ENCODE measurements around the gene VWCE.
A peak's percentile ranks its signal among the peaks of the same experiment; 100 is the strongest.

Gene VWCE

DNA sequence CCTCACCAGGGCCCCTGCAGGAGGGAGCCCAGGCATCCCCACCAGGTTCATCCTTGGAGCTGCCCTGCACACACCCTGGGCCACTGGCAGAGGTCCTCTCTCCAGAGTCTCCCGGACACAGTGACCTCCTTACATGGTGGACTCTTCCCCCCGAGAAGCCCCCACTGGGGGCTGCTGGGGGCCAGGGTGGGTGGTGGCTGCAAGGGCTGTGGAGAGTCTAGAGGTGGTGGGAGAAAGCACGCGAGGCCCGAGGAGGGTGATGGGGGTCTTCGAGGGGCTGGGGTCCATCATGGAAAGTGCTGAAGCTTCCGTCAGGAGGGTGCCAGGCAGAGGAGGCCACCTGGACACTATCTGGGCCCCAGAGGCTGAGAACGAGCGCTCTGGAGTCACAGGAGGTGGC is 36.6 kb downstream of the VWCE start (continued):
- TF ChIP-seq, protein P1, sequence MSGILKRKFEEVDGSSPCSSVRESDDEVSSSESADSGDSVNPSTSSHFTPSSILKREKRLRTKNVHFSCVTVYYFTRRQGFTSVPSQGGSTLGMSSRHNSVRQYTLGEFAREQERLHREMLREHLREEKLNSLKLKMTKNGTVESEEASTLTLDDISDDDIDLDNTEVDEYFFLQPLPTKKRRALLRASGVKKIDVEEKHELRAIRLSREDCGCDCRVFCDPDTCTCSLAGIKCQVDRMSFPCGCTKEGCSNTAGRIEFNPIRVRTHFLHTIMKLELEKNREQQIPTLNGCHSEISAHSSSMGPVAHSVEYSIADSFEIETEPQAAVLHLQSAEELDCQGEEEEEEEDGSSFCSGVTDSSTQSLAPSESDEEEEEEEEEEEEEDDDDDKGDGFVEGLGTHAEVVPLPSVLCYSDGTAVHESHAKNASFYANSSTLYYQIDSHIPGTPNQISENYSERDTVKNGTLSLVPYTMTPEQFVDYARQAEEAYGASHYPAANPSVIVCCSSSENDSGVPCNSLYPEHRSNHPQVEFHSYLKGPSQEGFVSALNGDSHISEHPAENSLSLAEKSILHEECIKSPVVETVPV (CRISPR knock-in tag; IDR thresholded peaks at IDR 0.05), result no peak

DNA sequence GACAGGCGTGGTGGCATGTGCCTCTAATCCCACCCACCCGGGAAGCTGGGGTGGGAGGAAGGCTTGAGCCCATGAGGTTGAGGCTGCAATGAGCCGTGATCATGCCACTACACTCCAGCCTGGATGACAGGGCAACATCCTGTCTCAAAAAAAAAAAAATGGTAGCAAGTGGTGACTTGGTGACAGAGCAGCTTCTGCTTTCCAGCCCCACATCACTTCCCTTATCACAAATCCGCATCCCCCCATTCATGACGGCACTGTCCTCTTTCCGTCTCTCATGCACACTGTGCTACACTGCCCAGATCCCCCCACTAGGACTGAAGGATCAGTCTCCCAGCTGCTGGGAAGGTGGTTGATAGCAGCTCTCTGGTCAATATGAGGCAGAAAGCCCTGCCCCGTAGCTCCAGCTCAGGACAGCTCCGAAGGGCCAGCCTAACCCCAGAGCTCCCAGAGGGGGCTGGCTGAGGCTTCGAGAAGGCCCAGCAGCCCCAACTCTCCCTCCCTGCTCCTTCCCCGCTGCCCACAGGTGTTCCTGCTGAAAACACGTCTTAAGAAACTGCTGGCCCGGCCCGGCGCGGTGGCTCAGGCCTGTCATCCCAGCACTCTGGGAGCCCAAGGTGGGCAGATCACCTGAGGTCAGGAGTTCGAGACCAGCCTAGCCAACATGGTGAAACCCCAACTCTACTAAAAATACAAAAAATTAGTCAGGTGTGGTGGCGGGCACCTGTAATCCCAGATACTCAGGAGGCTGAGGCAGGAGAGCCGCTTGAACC is 38.2 kb downstream of the VWCE start:
- TF ChIP-seq, protein P2, sequence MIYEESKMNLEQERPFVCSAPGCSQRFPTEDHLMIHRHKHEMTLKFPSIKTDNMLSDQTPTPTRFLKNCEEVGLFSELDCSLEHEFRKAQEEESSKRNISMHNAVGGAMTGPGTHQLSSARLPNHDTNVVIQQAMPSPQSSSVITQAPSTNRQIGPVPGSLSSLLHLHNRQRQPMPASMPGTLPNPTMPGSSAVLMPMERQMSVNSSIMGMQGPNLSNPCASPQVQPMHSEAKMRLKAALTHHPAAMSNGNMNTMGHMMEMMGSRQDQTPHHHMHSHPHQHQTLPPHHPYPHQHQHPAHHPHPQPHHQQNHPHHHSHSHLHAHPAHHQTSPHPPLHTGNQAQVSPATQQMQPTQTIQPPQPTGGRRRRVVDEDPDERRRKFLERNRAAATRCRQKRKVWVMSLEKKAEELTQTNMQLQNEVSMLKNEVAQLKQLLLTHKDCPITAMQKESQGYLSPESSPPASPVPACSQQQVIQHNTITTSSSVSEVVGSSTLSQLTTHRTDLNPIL (CRISPR knock-in tag; IDR thresholded peaks at IDR 0.05; ENCODE audit: low read depth), result no peak
- TF ChIP-seq ESRRG (CRISPR knock-in tag; IDR thresholded peaks at IDR 0.05), result no peak
- no peak for TF ChIP-seq CSDC2 (CRISPR knock-in tag; IDR thresholded peaks at IDR 0.05)
- TF ChIP-seq ZFP30 (CRISPR knock-in tag; IDR thresholded peaks at IDR 0.05), result no peak
- TF ChIP-seq, protein P3, sequence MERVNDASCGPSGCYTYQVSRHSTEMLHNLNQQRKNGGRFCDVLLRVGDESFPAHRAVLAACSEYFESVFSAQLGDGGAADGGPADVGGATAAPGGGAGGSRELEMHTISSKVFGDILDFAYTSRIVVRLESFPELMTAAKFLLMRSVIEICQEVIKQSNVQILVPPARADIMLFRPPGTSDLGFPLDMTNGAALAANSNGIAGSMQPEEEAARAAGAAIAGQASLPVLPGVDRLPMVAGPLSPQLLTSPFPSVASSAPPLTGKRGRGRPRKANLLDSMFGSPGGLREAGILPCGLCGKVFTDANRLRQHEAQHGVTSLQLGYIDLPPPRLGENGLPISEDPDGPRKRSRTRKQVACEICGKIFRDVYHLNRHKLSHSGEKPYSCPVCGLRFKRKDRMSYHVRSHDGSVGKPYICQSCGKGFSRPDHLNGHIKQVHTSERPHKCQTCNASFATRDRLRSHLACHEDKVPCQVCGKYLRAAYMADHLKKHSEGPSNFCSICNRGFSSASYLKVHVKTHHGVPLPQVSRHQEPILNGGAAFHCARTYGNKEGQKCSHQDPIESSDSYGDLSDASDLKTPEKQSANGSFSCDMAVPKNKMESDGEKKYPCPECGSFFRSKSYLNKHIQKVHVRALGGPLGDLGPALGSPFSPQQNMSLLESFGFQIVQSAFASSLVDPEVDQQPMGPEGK (CRISPR knock-in tag; IDR thresholded peaks at IDR 0.05; ENCODE audit: borderline replicate concordance), result no peak
- TF ChIP-seq, protein P1 (CRISPR knock-in tag; IDR thresholded peaks at IDR 0.05), result no peak
- TF ChIP-seq OSR1 (CRISPR knock-in tag; IDR thresholded peaks at IDR 0.05), result no peak
- no peak for TF ChIP-seq ARNTL (CRISPR knock-in tag; IDR thresholded peaks at IDR 0.05; ENCODE audit: borderline replicate concordance, low read depth)
- no peak for TF ChIP-seq ZNF8 (CRISPR knock-in tag; IDR thresholded peaks at IDR 0.05)
- TF ChIP-seq BACH2 (CRISPR knock-in tag; IDR thresholded peaks at IDR 0.05; ENCODE audit: borderline replicate concordance), result no peak
- TF ChIP-seq ZC3H10 (CRISPR knock-in tag; IDR thresholded peaks at IDR 0.05), result no peak
- TF ChIP-seq, protein P4, sequence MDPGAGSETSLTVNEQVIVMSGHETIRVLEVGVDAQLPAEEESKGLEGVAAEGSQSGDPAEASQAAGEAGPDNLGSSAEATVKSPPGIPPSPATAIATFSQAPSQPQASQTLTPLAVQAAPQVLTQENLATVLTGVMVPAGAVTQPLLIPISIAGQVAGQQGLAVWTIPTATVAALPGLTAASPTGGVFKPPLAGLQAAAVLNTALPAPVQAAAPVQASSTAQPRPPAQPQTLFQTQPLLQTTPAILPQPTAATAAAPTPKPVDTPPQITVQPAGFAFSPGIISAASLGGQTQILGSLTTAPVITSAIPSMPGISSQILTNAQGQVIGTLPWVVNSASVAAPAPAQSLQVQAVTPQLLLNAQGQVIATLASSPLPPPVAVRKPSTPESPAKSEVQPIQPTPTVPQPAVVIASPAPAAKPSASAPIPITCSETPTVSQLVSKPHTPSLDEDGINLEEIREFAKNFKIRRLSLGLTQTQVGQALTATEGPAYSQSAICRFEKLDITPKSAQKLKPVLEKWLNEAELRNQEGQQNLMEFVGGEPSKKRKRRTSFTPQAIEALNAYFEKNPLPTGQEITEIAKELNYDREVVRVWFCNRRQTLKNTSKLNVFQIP (CRISPR knock-in tag; IDR thresholded peaks at IDR 0.05; ENCODE audit: borderline replicate concordance, low read depth), result no peak
- TF ChIP-seq RARB (CRISPR knock-in tag; IDR thresholded peaks at IDR 0.05), result no peak
- no peak for TF ChIP-seq ZNF70 (CRISPR knock-in tag; IDR thresholded peaks at IDR 0.05)
- TF ChIP-seq ISL1 (CRISPR knock-in tag; IDR thresholded peaks at IDR 0.05), result no peak
- no peak for TF ChIP-seq TCF4 (CRISPR knock-in tag; IDR thresholded peaks at IDR 0.05; ENCODE audit: borderline replicate concordance)
- TF ChIP-seq SNAI2 (CRISPR knock-in tag; IDR thresholded peaks at IDR 0.05), result no peak
- no peak for TF ChIP-seq GLIS3 (CRISPR knock-in tag; IDR thresholded peaks at IDR 0.05)
- TF ChIP-seq PPARA (CRISPR knock-in tag; IDR thresholded peaks at IDR 0.05; ENCODE audit: borderline replicate concordance), result no peak
- no peak for TF ChIP-seq TOX (CRISPR knock-in tag; IDR thresholded peaks at IDR 0.05; ENCODE audit: borderline replicate concordance)
- ATAC-seq, result no peak

DNA sequence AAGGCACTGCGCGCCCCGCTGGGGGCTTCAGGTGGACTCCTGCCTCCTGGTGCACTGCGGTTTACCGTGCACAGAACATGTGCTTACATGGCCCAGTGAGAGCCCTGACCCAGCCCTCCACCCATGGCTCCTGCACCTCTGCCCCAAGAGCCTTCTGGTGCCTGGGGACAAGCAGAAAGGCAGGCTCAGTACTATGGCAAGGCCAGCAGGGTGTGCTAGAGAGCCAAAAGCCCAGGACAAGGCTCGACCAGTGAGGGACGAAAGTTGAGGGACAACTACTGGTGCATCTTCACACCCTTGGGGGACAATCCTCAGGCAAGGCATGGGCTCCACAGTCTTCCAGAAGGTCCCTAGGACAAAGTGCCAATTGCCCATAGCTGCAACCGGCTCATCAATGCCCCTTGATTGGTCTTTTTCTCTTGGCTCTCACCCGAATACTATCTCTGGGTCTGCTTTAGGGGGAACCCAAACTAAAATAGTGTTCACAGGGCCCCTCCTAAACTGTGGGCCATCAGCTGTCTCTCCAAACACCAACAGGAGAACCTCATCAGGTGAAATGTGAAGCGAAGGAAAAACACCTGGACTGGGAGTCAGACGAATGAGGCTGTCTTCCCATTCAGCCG is 40.6 kb downstream of the VWCE start:
- peak; percentile 94 for ATAC-seq
- TF ChIP-seq ZFP3 (CRISPR knock-in tag; IDR thresholded peaks at IDR 0.05), result no peak
- no peak for TF ChIP-seq ARNTL (CRISPR knock-in tag; IDR thresholded peaks at IDR 0.05; ENCODE audit: borderline replicate concordance, low read depth)
- TF ChIP-seq SNAI2 (CRISPR knock-in tag; IDR thresholded peaks at IDR 0.05), result no peak
- TF ChIP-seq ZC3H10 (CRISPR knock-in tag; IDR thresholded peaks at IDR 0.05), result no peak
- TF ChIP-seq, protein P4 (CRISPR knock-in tag; IDR thresholded peaks at IDR 0.05; ENCODE audit: borderline replicate concordance, low read depth), result no peak
- TF ChIP-seq, protein P5, sequence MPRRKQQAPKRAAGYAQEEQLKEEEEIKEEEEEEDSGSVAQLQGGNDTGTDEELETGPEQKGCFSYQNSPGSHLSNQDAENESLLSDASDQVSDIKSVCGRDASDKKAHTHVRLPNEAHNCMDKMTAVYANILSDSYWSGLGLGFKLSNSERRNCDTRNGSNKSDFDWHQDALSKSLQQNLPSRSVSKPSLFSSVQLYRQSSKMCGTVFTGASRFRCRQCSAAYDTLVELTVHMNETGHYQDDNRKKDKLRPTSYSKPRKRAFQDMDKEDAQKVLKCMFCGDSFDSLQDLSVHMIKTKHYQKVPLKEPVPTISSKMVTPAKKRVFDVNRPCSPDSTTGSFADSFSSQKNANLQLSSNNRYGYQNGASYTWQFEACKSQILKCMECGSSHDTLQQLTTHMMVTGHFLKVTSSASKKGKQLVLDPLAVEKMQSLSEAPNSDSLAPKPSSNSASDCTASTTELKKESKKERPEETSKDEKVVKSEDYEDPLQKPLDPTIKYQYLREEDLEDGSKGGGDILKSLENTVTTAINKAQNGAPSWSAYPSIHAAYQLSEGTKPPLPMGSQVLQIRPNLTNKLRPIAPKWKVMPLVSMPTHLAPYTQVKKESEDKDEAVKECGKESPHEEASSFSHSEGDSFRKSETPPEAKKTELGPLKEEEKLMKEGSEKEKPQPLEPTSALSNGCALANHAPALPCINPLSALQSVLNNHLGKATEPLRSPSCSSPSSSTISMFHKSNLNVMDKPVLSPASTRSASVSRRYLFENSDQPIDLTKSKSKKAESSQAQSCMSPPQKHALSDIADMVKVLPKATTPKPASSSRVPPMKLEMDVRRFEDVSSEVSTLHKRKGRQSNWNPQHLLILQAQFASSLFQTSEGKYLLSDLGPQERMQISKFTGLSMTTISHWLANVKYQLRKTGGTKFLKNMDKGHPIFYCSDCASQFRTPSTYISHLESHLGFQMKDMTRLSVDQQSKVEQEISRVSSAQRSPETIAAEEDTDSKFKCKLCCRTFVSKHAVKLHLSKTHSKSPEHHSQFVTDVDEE (CRISPR knock-in tag; IDR thresholded peaks at IDR 0.05), result no peak
- no peak for TF ChIP-seq TCF4 (CRISPR knock-in tag; IDR thresholded peaks at IDR 0.05; ENCODE audit: borderline replicate concordance)
- no peak for TF ChIP-seq BACH2 (CRISPR knock-in tag; IDR thresholded peaks at IDR 0.05; ENCODE audit: borderline replicate concordance)
- TF ChIP-seq TOX (CRISPR knock-in tag; IDR thresholded peaks at IDR 0.05; ENCODE audit: borderline replicate concordance), result no peak
- TF ChIP-seq ESRRG (CRISPR knock-in tag; IDR thresholded peaks at IDR 0.05), result no peak
- TF ChIP-seq, protein P2 (CRISPR knock-in tag; IDR thresholded peaks at IDR 0.05; ENCODE audit: low read depth), result no peak
- no peak for TF ChIP-seq ISL1 (CRISPR knock-in tag; IDR thresholded peaks at IDR 0.05)
- TF ChIP-seq PPARA (CRISPR knock-in tag; IDR thresholded peaks at IDR 0.05; ENCODE audit: borderline replicate concordance), result no peak
